Activated T-cell treated with anti-CD3 and anti-CD28 coated beads, Interleukin-2, amount 50 U/mL, for 72 hours (primary cell): ENCODE data around the gene PDE3B. TPM values are rescaled to one million over a fixed set of nuclear protein-coding genes. Genes with fewer than 3 reads are reported as not detected.
"Not testable (repeated sequence)": the region's sequence is repeated elsewhere in the genome, so short reads cannot be mapped to it uniquely, and the experiment has no call there.

Experiments used
- ATAC-seq, 2 donors: fragments of 150-1000 bp; cut with Tn5 transposase; replicated peaks in 1 of 2; 2 replicates each; pipeline ENCODE4 v1.10.0; 2021; ENCODE audit warnings: moderate library complexity in 2 of 2, mild to moderate bottlenecking in 1 of 2
- DNase-seq, 2 donors: peaks; one replicate each; pipeline ENCODE4 v3.0.0; 2021 to 2022; ENCODE audit warnings: mixed read lengths in 1 of 2
- H3K27ac Mint-ChIP-seq: one replicate; pipeline ENCODE4 v1.8.0; 2022; ENCODE audit warnings: mild to moderate bottlenecking, moderate library complexity, mixed read lengths
- H3K27me3 Mint-ChIP-seq: one replicate; pipeline ENCODE4 v1.8.0; 2022; ENCODE audit warnings: low read depth, mixed read lengths
- H3K36me3 Mint-ChIP-seq, 2 donors: one replicate each; pipeline ENCODE4 v1.8.0; 2022; ENCODE audit warnings: mixed read lengths in 2 of 2, mild to moderate bottlenecking in 1 of 2; ENCODE audit not compliant: insufficient read depth in 2 of 2
- H3K4me1 Mint-ChIP-seq: one replicate; pipeline ENCODE4 v1.8.0; 2022; ENCODE audit warnings: low read depth, mixed read lengths
- H3K4me3 Mint-ChIP-seq, 2 donors: one replicate each; pipeline ENCODE4 v1.8.0; 2022; ENCODE audit warnings: mild to moderate bottlenecking in 2 of 2, mixed read lengths in 2 of 2, moderate library complexity in 2 of 2
- H3K9me3 Mint-ChIP-seq, 2 donors: one replicate each; pipeline ENCODE4 v1.8.0; 2022; ENCODE audit warnings: mixed read lengths in 2 of 2
- total RNA-seq, 2 donors: library from RNA; stranded (reverse); gene quantifications; one replicate each; pipeline ENCODE4 v1.2.3, GENCODE V29; 2022

Gene PDE3B
- total RNA-seq, 2 donors from 2014 or later = 79.2 to 92.1 TPM

- Mint-ChIP-seq H3K4me1 (peaks cover 24% of the 10 kb centered on the region), H3K9me3 (peaks cover 19 to 22% of the 10 kb centered on the region in 2 donors), H3K36me3 (peaks cover 27 to 55% of the 10 kb centered on the region in 2 donors), H3K4me3 (no peak overlapping the region), H3K27ac (no peak overlapping the region), H3K27me3 (no peaks in the 10 kb centered on the region)
- DNase-seq = no peak
- ATAC-seq = peak in 1 of 2 donors; percentile 50
Observed at GRCh38 chr11:14702760-14703159, 59.2 kb downstream of the PDE3B start.

GRCh38 chr11:14703731-14704130 lies 60.1 kb downstream of the PDE3B start:
- no peak for DNase-seq

DNA sequence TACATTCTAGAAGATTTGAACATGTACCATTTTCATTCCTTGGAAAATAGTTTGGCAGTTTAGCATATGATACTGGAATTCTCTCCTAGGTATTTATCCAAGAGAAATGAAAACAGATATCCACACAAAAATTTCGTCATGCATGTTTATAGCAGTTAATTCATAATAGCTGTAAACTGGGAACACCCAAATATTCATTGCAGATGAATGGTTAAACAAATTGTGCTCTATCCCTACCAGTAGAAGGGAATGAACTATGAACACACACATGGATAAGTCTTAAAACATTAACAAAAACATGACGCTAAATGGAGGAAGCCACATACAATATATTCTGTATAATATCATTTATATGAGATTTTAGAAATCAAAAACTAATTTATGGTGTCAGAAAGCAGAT lies 61.5 kb downstream of the PDE3B start:
- no peak overlapping the region for H3K4me3 Mint-ChIP-seq
- no peaks in the 10 kb centered on the region for H3K27me3 Mint-ChIP-seq
- H3K36me3 Mint-ChIP-seq = peaks cover 35 to 71% of the 10 kb centered on the region in 2 donors
- no peak overlapping the region for H3K27ac Mint-ChIP-seq
- DNase-seq = no peak
- H3K9me3 Mint-ChIP-seq = peaks cover 25 to 26% of the 10 kb centered on the region in 2 donors
- peaks cover 26% of the 10 kb centered on the region for H3K4me1 Mint-ChIP-seq
- ATAC-seq = no peak

More at GRCh38 chr11:14703731-14704130, 60.1 kb downstream of the PDE3B start:
- peaks cover 24% of the 10 kb centered on the region for H3K4me1 Mint-ChIP-seq
- H3K27ac Mint-ChIP-seq = no peak overlapping the region
- no peak overlapping the region for H3K4me3 Mint-ChIP-seq
- no peaks in the 10 kb centered on the region for H3K27me3 Mint-ChIP-seq
- no peak for ATAC-seq
- H3K9me3 Mint-ChIP-seq = peaks cover 23 to 24% of the 10 kb centered on the region in 2 donors
- H3K36me3 Mint-ChIP-seq = peaks cover 29 to 61% of the 10 kb centered on the region in 2 donors

- peak; percentile 87 to 90 for ATAC-seq
- H3K4me3 Mint-ChIP-seq = peak overlapping the region; percentile 51 to 62
- peaks cover 3 to 13% of the 10 kb centered on the region in 2 donors for H3K9me3 Mint-ChIP-seq
- peak overlapping the region; percentile 89 for H3K27ac Mint-ChIP-seq
- peak; percentile 35 to 39 for DNase-seq
- H3K4me1 Mint-ChIP-seq = peaks cover 48% of the 10 kb centered on the region
- peaks cover 14 to 26% of the 10 kb centered on the region in 2 donors for H3K36me3 Mint-ChIP-seq
- H3K27me3 Mint-ChIP-seq = no peaks in the 10 kb centered on the region
Observed at GRCh38 chr11:14713496-14714244, 70.1 kb downstream of the PDE3B start.

GRCh38 chr11:14715669-14716068 lies 72.1 kb downstream of the PDE3B start:
- DNase-seq, H3K27me3 Mint-ChIP-seq, H3K9me3 Mint-ChIP-seq, H3K4me3 Mint-ChIP-seq, ATAC-seq: not testable (repeated sequence)
- peaks cover 7 to 11% of the 10 kb centered on the region in 2 donors for H3K36me3 Mint-ChIP-seq
- H3K27ac Mint-ChIP-seq = peak overlapping the region; percentile 65
- H3K4me1 Mint-ChIP-seq = peaks cover 28% of the 10 kb centered on the region

DNA sequence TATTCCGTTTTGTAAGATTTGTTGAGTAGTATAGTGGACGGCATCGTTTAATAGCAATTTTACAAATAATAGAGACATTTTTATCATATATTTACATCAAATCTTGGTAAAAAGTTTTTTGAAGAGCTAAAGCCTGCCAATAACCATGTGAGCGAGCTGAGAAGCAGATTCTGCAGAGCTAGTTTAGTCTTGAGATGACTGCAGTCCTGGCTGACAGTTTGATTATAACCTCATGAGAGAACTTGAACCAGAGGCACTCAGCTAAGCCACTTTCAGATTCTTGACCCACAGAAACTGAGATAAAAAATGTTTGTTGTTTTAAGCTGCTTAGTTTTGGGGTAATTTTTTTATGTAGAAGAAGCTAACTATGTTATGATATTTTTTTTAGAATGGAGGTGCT lies 78.9 kb downstream of the PDE3B start:
- Mint-ChIP-seq H3K27ac (peak overlapping the region; percentile 70), H3K4me3 (no peak overlapping the region), H3K4me1 (peaks cover 37% of the 10 kb centered on the region), H3K36me3 (no peaks in the 10 kb centered on the region), H3K27me3 (no peaks in the 10 kb centered on the region), H3K9me3 (peaks cover 1 to 2% of the 10 kb centered on the region in 2 donors)
- peak; percentile 43 to 44 for ATAC-seq
- no peak for DNase-seq

DNA sequence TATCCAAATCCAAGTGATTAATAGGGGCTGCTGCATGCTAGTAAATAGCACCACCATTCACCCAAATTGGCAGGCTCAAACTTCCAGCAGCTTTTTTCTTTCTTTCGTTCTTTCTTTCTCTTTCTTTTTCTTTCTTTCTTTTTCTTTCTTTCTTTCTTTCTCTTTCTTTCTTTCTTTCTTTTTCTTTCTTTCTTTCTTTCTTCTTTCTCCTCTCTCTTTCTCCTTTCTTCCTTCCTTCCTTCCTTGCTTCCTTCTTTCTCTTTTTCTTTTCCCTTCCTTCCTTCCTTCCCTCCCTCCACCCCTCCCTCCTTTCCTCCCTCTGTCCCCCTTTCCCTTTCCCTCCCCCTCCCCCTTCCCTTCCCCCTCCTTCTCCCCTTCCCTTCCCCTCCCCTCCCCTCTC lies 81.5 kb downstream of the PDE3B start:
- Mint-ChIP-seq H3K4me3 (peak overlapping the region in 1 of 2 donors; percentile 41), H3K27ac (peak overlapping the region; percentile 83), H3K4me1 (peaks cover 62% of the 10 kb centered on the region), H3K36me3 (no peaks in the 10 kb centered on the region), H3K27me3 (no peaks in the 10 kb centered on the region), H3K9me3 (peaks cover 1 to 2% of the 10 kb centered on the region in 2 donors)
- ATAC-seq = no peak
- no peak for DNase-seq

- no peaks in the 10 kb centered on the region for H3K27me3 Mint-ChIP-seq
- H3K4me3 Mint-ChIP-seq = no peak overlapping the region
- peaks cover 1 to 2% of the 10 kb centered on the region in 2 donors for H3K9me3 Mint-ChIP-seq
- ATAC-seq (peak; percentile 28 to 45), DNase-seq (no peak)
- H3K27ac Mint-ChIP-seq = peak overlapping the region; percentile 59
- H3K4me1 Mint-ChIP-seq = peaks cover 59% of the 10 kb centered on the region
- H3K36me3 Mint-ChIP-seq = no peaks in the 10 kb centered on the region
Observed at GRCh38 chr11:14727215-14727614, 83.6 kb downstream of the PDE3B start.

- peaks cover 1 to 2% of the 10 kb centered on the region in 2 donors for H3K9me3 Mint-ChIP-seq
- H3K27me3 Mint-ChIP-seq = no peaks in the 10 kb centered on the region
- DNase-seq (no peak), ATAC-seq (no peak)
- H3K4me1 Mint-ChIP-seq = peaks cover 56% of the 10 kb centered on the region
- H3K36me3 Mint-ChIP-seq = no peaks in the 10 kb centered on the region
- H3K4me3 Mint-ChIP-seq = no peak overlapping the region
- peak overlapping the region; percentile 6 for H3K27ac Mint-ChIP-seq
Observed at GRCh38 chr11:14727746-14728145, 84.1 kb downstream of the PDE3B start.

- not testable (repeated sequence) for DNase-seq, ATAC-seq, H3K27me3 Mint-ChIP-seq, H3K4me3 Mint-ChIP-seq, H3K27ac Mint-ChIP-seq
- Mint-ChIP-seq H3K36me3 (peaks cover 24 to 58% of the 10 kb centered on the region in 2 donors), H3K4me1 (peaks cover 52% of the 10 kb centered on the region), H3K9me3 (peaks cover 10 to 13% of the 10 kb centered on the region in 2 donors)
Observed at GRCh38 chr11:14740539-14740938, 96.9 kb downstream of the PDE3B start.

- Mint-ChIP-seq H3K4me1 (peaks cover 46% of the 10 kb centered on the region), H3K27me3 (no peaks in the 10 kb centered on the region), H3K27ac (no peak overlapping the region), H3K9me3 (peaks cover 10 to 13% of the 10 kb centered on the region in 2 donors), H3K36me3 (peaks cover 19 to 53% of the 10 kb centered on the region in 2 donors), H3K4me3 (no peak overlapping the region)
- no peak for DNase-seq
- ATAC-seq = no peak
Observed at GRCh38 chr11:14741195-14741594, 97.6 kb downstream of the PDE3B start.

DNA sequence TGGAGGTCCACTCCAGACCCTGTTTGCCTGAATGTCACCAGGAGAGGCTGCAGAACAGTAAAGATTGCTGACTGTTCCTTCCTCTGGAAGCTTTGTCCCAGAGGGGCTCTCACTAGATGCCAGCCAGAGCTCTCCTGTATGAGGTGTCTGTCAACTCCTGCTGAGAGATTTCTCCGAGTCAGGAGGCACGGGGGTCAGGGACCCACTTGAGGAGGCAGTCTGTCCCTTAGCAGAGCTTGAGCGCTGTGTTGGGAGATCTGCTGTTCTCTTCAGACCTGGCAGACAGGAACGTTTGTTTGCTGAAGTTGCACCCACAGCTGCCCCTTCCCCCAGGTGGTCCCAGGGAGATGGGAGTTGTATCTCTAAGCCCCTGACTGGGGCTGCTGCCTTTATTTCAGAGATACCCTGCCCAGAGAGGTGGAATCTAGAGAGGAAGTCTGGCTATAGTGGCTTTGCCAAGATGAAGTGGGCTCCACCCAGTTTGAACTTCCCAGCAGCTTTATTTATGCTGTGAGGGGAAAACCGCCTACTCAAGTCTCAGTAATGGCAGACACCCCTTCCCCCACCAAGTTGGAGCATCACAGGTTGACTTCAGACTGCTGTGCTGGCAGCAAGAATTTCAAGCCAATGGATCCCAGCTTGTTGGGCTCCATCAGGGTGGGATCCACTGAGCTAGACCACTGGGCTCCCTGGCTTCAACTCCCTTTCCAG lies 99.4 kb downstream of the PDE3B start:
- no peak for DNase-seq
- H3K9me3 Mint-ChIP-seq = peaks cover 10 to 13% of the 10 kb centered on the region in 2 donors
- no peaks in the 10 kb centered on the region for H3K27me3 Mint-ChIP-seq
- no peak overlapping the region for H3K4me3 Mint-ChIP-seq
- H3K27ac Mint-ChIP-seq = no peak overlapping the region
- ATAC-seq = no peak
- peaks cover 17 to 49% of the 10 kb centered on the region in 2 donors for H3K36me3 Mint-ChIP-seq
- peaks cover 55% of the 10 kb centered on the region for H3K4me1 Mint-ChIP-seq

DNA sequence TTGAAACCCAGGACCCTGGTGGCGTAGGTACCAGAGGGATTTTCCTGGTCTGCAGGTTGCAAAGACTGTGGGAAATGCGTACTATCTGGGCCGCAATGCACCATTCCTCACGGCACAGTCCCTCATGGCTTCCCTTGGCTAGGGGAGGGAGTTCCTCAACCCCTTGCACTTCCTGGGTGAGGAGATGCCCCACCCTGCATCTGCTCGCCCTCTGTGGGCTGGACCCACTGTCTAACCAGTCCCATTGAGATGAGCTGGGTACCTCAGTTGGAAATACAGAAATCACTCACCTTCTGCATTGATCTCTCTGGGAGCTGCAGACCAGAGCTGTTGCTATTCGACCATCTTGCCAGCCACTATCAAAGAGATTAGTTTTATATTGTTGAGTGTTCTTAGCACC lies 100.1 kb downstream of the PDE3B start:
- not testable (repeated sequence) for ATAC-seq, H3K27ac Mint-ChIP-seq, DNase-seq, H3K27me3 Mint-ChIP-seq
- Mint-ChIP-seq H3K4me3 (peak overlapping the region; percentile 6 to 41), H3K9me3 (peaks cover 6 to 13% of the 10 kb centered on the region in 2 donors), H3K4me1 (peaks cover 57% of the 10 kb centered on the region), H3K36me3 (peaks cover 14 to 43% of the 10 kb centered on the region in 2 donors)
